ENCODE measurements around the gene KMT5C. TPM values are rescaled to one million over a fixed set of nuclear protein-coding genes. Genes with fewer than 3 reads are reported as not detected.

Gene KMT5C
- polyA plus RNA-seq, 3 donors from 2014 or later = 0.79 to 2.2 (median 2.1) TPM

- Mint-ChIP-seq H3K4me1 (no peaks in the 10 kb centered on the region), H3K9me3 (no peaks in the 10 kb centered on the region), H3K36me3 (peaks cover 0 to 5% (median 0%) of the 10 kb centered on the region in 3 donors), H3K4me3 (no peak overlapping the region), H3K27me3 (ENCODE audit: low read depth in 3 of 3) (peaks cover 0 to 2% (median 0%) of the 10 kb centered on the region in 3 donors), H3K27ac (no peak overlapping the region)
- no peak for DNase-seq
Measured at GRCh38 chr19:55308281-55308680, 31.4 kb upstream of the KMT5C start.

- Mint-ChIP-seq H3K4me3 (no peak overlapping the region), H3K9me3 (no peaks in the 10 kb centered on the region), H3K4me1 (no peaks in the 10 kb centered on the region), H3K27ac (no peak overlapping the region), H3K36me3 (peaks cover 0 to 10% (median 0%) of the 10 kb centered on the region in 3 donors), H3K27me3 (ENCODE audit: low read depth in 3 of 3) (peaks cover 0 to 2% (median 0%) of the 10 kb centered on the region in 3 donors)
- DNase-seq = no peak
Measured at GRCh38 chr19:55309448-55309847, 30.2 kb upstream of the KMT5C start.

- no peak overlapping the region for H3K27ac Mint-ChIP-seq
- no peaks in the 10 kb centered on the region for H3K27me3 Mint-ChIP-seq (ENCODE audit: low read depth in 3 of 3)
- H3K4me3 Mint-ChIP-seq = no peak overlapping the region
- peaks cover 0 to 10% (median 0%) of the 10 kb centered on the region in 3 donors for H3K36me3 Mint-ChIP-seq
- no peak for DNase-seq
- no peaks in the 10 kb centered on the region for H3K4me1 Mint-ChIP-seq
- H3K9me3 Mint-ChIP-seq = no peaks in the 10 kb centered on the region
Measured at GRCh38 chr19:55310498-55310897, 29.2 kb upstream of the KMT5C start.

- no peak overlapping the region for H3K4me3 Mint-ChIP-seq
- peaks cover 0 to 3% (median 0%) of the 10 kb centered on the region in 3 donors for H3K27me3 Mint-ChIP-seq (ENCODE audit: low read depth in 3 of 3)
- no peaks in the 10 kb centered on the region for H3K9me3 Mint-ChIP-seq
- no peak for DNase-seq
- no peaks in the 10 kb centered on the region for H3K4me1 Mint-ChIP-seq
- peaks cover 0 to 10% (median 0%) of the 10 kb centered on the region in 3 donors for H3K36me3 Mint-ChIP-seq
- no peak overlapping the region for H3K27ac Mint-ChIP-seq
Measured at GRCh38 chr19:55311397-55311796, 28.3 kb upstream of the KMT5C start.

GRCh38 chr19:55311797-55312196, 27.9 kb upstream of the KMT5C start:
- H3K27ac Mint-ChIP-seq = no peak overlapping the region
- H3K4me3 Mint-ChIP-seq = no peak overlapping the region
- H3K36me3 Mint-ChIP-seq = peaks cover 0 to 10% (median 0%) of the 10 kb centered on the region in 3 donors
- peaks cover 0 to 3% (median 0%) of the 10 kb centered on the region in 3 donors for H3K27me3 Mint-ChIP-seq (ENCODE audit: low read depth in 3 of 3)
- no peaks in the 10 kb centered on the region for H3K9me3 Mint-ChIP-seq
- DNase-seq = no peak
- H3K4me1 Mint-ChIP-seq = no peaks in the 10 kb centered on the region

- Mint-ChIP-seq H3K4me1 (no peaks in the 10 kb centered on the region), H3K27ac (no peak overlapping the region), H3K36me3 (peaks cover 0 to 10% (median 0%) of the 10 kb centered on the region in 3 donors)
Measured at GRCh38 chr19:55312621-55313512, 26.8 kb upstream of the KMT5C start.

GRCh38 chr19:55314396-55314795, 25.3 kb upstream of the KMT5C start:
- Mint-ChIP-seq H3K27ac (no peak overlapping the region), H3K9me3 (no peaks in the 10 kb centered on the region), H3K4me3 (no peak overlapping the region), H3K4me1 (no peaks in the 10 kb centered on the region), H3K27me3 (ENCODE audit: low read depth in 3 of 3) (peaks cover 0 to 3% (median under 1%) of the 10 kb centered on the region in 3 donors), H3K36me3 (peaks cover 0 to 10% (median 0%) of the 10 kb centered on the region in 3 donors)
- DNase-seq = no peak

More at GRCh38 chr19:55312621-55313512, 26.8 kb upstream of the KMT5C start:
- no peak overlapping the region for H3K4me3 Mint-ChIP-seq
- DNase-seq = no peak
- no peaks in the 10 kb centered on the region for H3K9me3 Mint-ChIP-seq
- H3K27me3 Mint-ChIP-seq (ENCODE audit: low read depth in 3 of 3) = peaks cover 0 to 3% (median 0%) of the 10 kb centered on the region in 3 donors

- Mint-ChIP-seq H3K4me1 (no peaks in the 10 kb centered on the region), H3K27me3 (ENCODE audit: low read depth in 3 of 3) (peaks cover 0 to 3% (median 3%) of the 10 kb centered on the region in 3 donors), H3K36me3 (peaks cover 0 to 6% (median 0%) of the 10 kb centered on the region in 3 donors), H3K27ac (no peak overlapping the region), H3K9me3 (no peaks in the 10 kb centered on the region), H3K4me3 (no peak overlapping the region)
- no peak for DNase-seq
Measured at GRCh38 chr19:55315956-55316525, 23.6 kb upstream of the KMT5C start.

GRCh38 chr19:55316646-55317045, 23.0 kb upstream of the KMT5C start:
- DNase-seq = no peak
- Mint-ChIP-seq H3K27me3 (ENCODE audit: low read depth in 3 of 3) (peaks cover 0 to 3% (median 3%) of the 10 kb centered on the region in 3 donors), H3K9me3 (no peaks in the 10 kb centered on the region), H3K4me3 (no peak overlapping the region), H3K4me1 (no peaks in the 10 kb centered on the region), H3K27ac (no peak overlapping the region), H3K36me3 (peaks cover 0 to 6% (median 0%) of the 10 kb centered on the region in 3 donors)

- no peaks in the 10 kb centered on the region for H3K4me1 Mint-ChIP-seq
- no peak overlapping the region for H3K27ac Mint-ChIP-seq
Measured at GRCh38 chr19:55319785-55320184, 19.9 kb upstream of the KMT5C start.

GRCh38 chr19:55320844-55321419, 18.7 kb upstream of the KMT5C start:
- Mint-ChIP-seq H3K9me3 (no peaks in the 10 kb centered on the region), H3K4me3 (no peak overlapping the region), H3K27me3 (ENCODE audit: low read depth in 3 of 3) (peaks cover 3 to 9% (median 5%) of the 10 kb centered on the region in 3 donors), H3K4me1 (no peaks in the 10 kb centered on the region), H3K36me3 (no peaks in the 10 kb centered on the region), H3K27ac (no peak overlapping the region)
- no peak for DNase-seq

More at GRCh38 chr19:55319785-55320184, 19.9 kb upstream of the KMT5C start:
- no peak overlapping the region for H3K4me3 Mint-ChIP-seq
- H3K27me3 Mint-ChIP-seq (ENCODE audit: low read depth in 3 of 3) = peaks cover 3 to 9% (median 3%) of the 10 kb centered on the region in 3 donors
- H3K36me3 Mint-ChIP-seq = no peaks in the 10 kb centered on the region
- no peaks in the 10 kb centered on the region for H3K9me3 Mint-ChIP-seq
- DNase-seq = no peak

- Mint-ChIP-seq H3K27me3 (ENCODE audit: low read depth in 3 of 3) (peaks cover 5 to 6% (median 5%) of the 10 kb centered on the region in 3 donors), H3K9me3 (no peaks in the 10 kb centered on the region), H3K27ac (no peak overlapping the region), H3K4me1 (no peaks in the 10 kb centered on the region), H3K4me3 (no peak overlapping the region), H3K36me3 (no peaks in the 10 kb centered on the region)
- no peak for DNase-seq
Measured at GRCh38 chr19:55321466-55322137, 18.1 kb upstream of the KMT5C start.

- no peaks in the 10 kb centered on the region for H3K4me1 Mint-ChIP-seq
- no peaks in the 10 kb centered on the region for H3K36me3 Mint-ChIP-seq
- DNase-seq = no peak
- peaks cover 5 to 7% (median 6%) of the 10 kb centered on the region in 3 donors for H3K27me3 Mint-ChIP-seq (ENCODE audit: low read depth in 3 of 3)
- H3K9me3 Mint-ChIP-seq = no peaks in the 10 kb centered on the region
- no peak overlapping the region for H3K4me3 Mint-ChIP-seq
- H3K27ac Mint-ChIP-seq = no peak overlapping the region
Measured at GRCh38 chr19:55322204-55322885, 17.3 kb upstream of the KMT5C start.

Measured in immature natural killer cell (primary cell).